IMR-90 (cell line): ENCODE data around the gene DOK3. TPM values are rescaled to one million over a fixed set of nuclear protein-coding genes. Genes with fewer than 3 reads are reported as not detected.

Source experiments
- ATAC-seq: fragments of 200-7000 bp; cut with Tn5 transposase; 2 replicates; pipeline ENCODE4 v1.9.1; 2020; ENCODE audit warnings: low read depth, mild to moderate bottlenecking, moderate library complexity
- BruUV-seq: library from RNA; stranded (reverse); fragments of 400-500 nt; replicated peaks from 2 replicates; lab custom pipeline; 2021; lab: Mats Ljungman, UMichigan
- CTCF ChIA-PET: fragments of 300-600 bp; formaldehyde crosslinking; extraction: SDS; loops from one replicate; lab custom pipeline; 2021; ENCODE audit warnings: antibody characterized with exemption; lab: Yijun Ruan, JAX
- POLR2A ChIA-PET: fragments of 300-600 bp; sonication (Branson Sonifier 250); formaldehyde crosslinking; loops from one replicate; lab custom pipeline; 2022; ENCODE audit warnings: antibody characterized with exemption; ENCODE audit not compliant: unreplicated experiment; lab: Charles Lee
- DNase-seq: peaks from one replicate; pipeline ENCODE4 v3.0.0; 2013
- H2AFZ ChIP-seq: replicated peaks from 2 replicates; pipeline ENCODE3; 2013; ENCODE audit warnings: low read length, mild to moderate bottlenecking; ENCODE audit not compliant: poor library complexity
- H2AK5ac ChIP-seq: 2 replicates; pipeline ENCODE4 v1.6.1; 2013; ENCODE audit warnings: low read depth, low read length, inconsistent platforms
- H2AK9ac ChIP-seq: replicated peaks from 2 replicates; pipeline ENCODE3; 2013; ENCODE audit warnings: mild to moderate bottlenecking, low read depth, low read length, moderate library complexity; ENCODE audit not compliant: poor library complexity
- H2BK120ac ChIP-seq: 2 replicates; pipeline ENCODE4 v1.6.1; 2013; ENCODE audit warnings: low read depth, low read length, inconsistent platforms
- H2BK15ac ChIP-seq: 3 replicates; pipeline ENCODE4 v1.6.1; 2013; ENCODE audit warnings: low read depth, low read length, inconsistent platforms
- H2BK20ac ChIP-seq: 2 replicates; pipeline ENCODE4 v1.6.1; 2013; ENCODE audit warnings: low read depth, mild to moderate bottlenecking, inconsistent platforms, low read length, moderate library complexity
- H2BK5ac ChIP-seq: 2 replicates; pipeline ENCODE4 v1.6.1; 2013; ENCODE audit warnings: mild to moderate bottlenecking, low read depth, low read length, inconsistent platforms; ENCODE audit not compliant: poor library complexity, severe bottlenecking
- H3K14ac ChIP-seq: replicated peaks from 2 replicates; pipeline ENCODE4 v1.6.1; 2013; ENCODE audit warnings: low read depth, low read length, inconsistent platforms
- H3K18ac ChIP-seq: 2 replicates; pipeline ENCODE4 v1.6.1; 2013; ENCODE audit warnings: low read depth, low read length, control low read depth
- H3K23ac ChIP-seq: 2 replicates; pipeline ENCODE4 v1.6.1; 2013; ENCODE audit warnings: low read depth, low read length, inconsistent platforms
- H3K27ac ChIP-seq: 2 replicates; pipeline ENCODE4 v1.5.1; 2013; ENCODE audit warnings: mild to moderate bottlenecking, control low read depth, low read length; ENCODE audit not compliant: insufficient read depth
- H3K27me3 ChIP-seq: 2 replicates; pipeline ENCODE4 v1.6.1; 2013; ENCODE audit warnings: low read length; ENCODE audit not compliant: control insufficient read depth, insufficient read depth
- H3K36me3 ChIP-seq: 2 replicates; pipeline ENCODE4 v1.6.1; 2013; ENCODE audit warnings: low read length, mixed read lengths; ENCODE audit not compliant: control insufficient read depth, insufficient read depth
- H3K4ac ChIP-seq: 2 replicates; pipeline ENCODE4 v1.6.1; 2013; ENCODE audit warnings: low read depth, low read length, inconsistent platforms
- H3K4me1 ChIP-seq: 2 replicates; pipeline ENCODE4 v1.6.1; 2013; ENCODE audit warnings: low read length, mixed read lengths; ENCODE audit not compliant: control insufficient read depth, insufficient read depth
- H3K4me2 ChIP-seq: 2 replicates; pipeline ENCODE4 v1.6.1; 2013; ENCODE audit warnings: low read depth, mild to moderate bottlenecking, control low read depth, low read length, moderate library complexity
- H3K4me3 ChIP-seq: 2 replicates; pipeline ENCODE4 v1.5.1; 2013; ENCODE audit warnings: low read depth, mild to moderate bottlenecking, control low read depth, low read length, moderate library complexity; ENCODE audit not compliant: insufficient read depth
- H3K56ac ChIP-seq: 2 replicates; pipeline ENCODE4 v1.6.1; 2013; ENCODE audit warnings: low read length, inconsistent platforms; ENCODE audit not compliant: insufficient read depth; ENCODE audit errors: extremely low read depth
- H3K79me1 ChIP-seq, 2 experiments: 2 replicates each; pipeline ENCODE4 v1.6.1; 2013; ENCODE audit warnings: low read length in 2 of 2, inconsistent platforms in 1 of 2, low read depth in 1 of 2
- H3K9ac ChIP-seq: 2 replicates; pipeline ENCODE4 v1.6.1; 2013; ENCODE audit warnings: low read depth, low read length, control low read depth
- H3K9me1 ChIP-seq: 2 replicates; pipeline ENCODE4 v1.6.1; 2013; ENCODE audit warnings: low read length, inconsistent platforms; ENCODE audit not compliant: insufficient read depth
- H3K9me3 ChIP-seq: 2 replicates; pipeline ENCODE4 v1.6.1; 2013; ENCODE audit warnings: low read length; ENCODE audit not compliant: control insufficient read depth, insufficient read depth
- H4K20me1 ChIP-seq: 2 replicates; pipeline ENCODE4 v1.6.1; 2013; ENCODE audit warnings: low read length, inconsistent platforms; ENCODE audit not compliant: insufficient read depth
- H4K5ac ChIP-seq: 2 replicates; pipeline ENCODE4 v1.6.1; 2013; ENCODE audit warnings: mild to moderate bottlenecking, low read depth, low read length, control low read depth
- H4K8ac ChIP-seq, 2 experiments: 2 replicates each; pipeline ENCODE4 v1.6.1; 2013; ENCODE audit warnings: low read depth in 2 of 2, low read length in 2 of 2, control low read depth in 1 of 2, inconsistent platforms in 1 of 2
- H4K91ac ChIP-seq: 2 replicates; pipeline ENCODE4 v1.6.1; 2013; ENCODE audit warnings: low read depth, low read length, inconsistent platforms; ENCODE audit not compliant: insufficient read depth
- CHD1 ChIP-seq: IDR thresholded peaks from 2 replicates; pipeline ENCODE4 v1.6.1; 2012; ENCODE audit warnings: low read depth, low read length, improper control_type of control experiment
- FOS ChIP-seq: fragments of 150-350 bp; IDR thresholded peaks from 2 replicates; pipeline ENCODE4 v1.6.1; 2016; ENCODE audit warnings: low read depth, low read length
- MAZ ChIP-seq: IDR thresholded peaks from 2 replicates; pipeline ENCODE4 v1.6.1; 2012; ENCODE audit warnings: low read depth, mild to moderate bottlenecking, low read length, improper control_type of control experiment, moderate library complexity, borderline replicate concordance
- MXI1 ChIP-seq: IDR thresholded peaks from 2 replicates; pipeline ENCODE4 v1.6.1; 2012; ENCODE audit warnings: low read depth, mild to moderate bottlenecking, low read length, moderate library complexity, borderline replicate concordance
- NFE2L2 ChIP-seq: fragments of 150-350 bp; IDR thresholded peaks from 2 replicates; pipeline ENCODE4 v1.6.1; 2016; ENCODE audit warnings: low read depth, mild to moderate bottlenecking, low read length
- RAD21 ChIP-seq: IDR thresholded peaks from 2 replicates; pipeline ENCODE4 v1.6.1; 2012; ENCODE audit warnings: low read length, improper control_type of control experiment
- RCOR1 ChIP-seq: IDR thresholded peaks from 2 replicates; pipeline ENCODE4 v1.6.1; 2012; ENCODE audit warnings: mild to moderate bottlenecking, low read length, improper control_type of control experiment; ENCODE audit not compliant: insufficient replicate concordance
- WGBS, 2 experiments: methylation state at CpG; one replicate each; pipeline versions ENCODE4 v1.1.5 to v1.1.7; 2013; ENCODE audit warnings: missing lambda C conversion rate in 2 of 2; ENCODE audit not compliant: insufficient read length in 1 of 2; ENCODE audit errors: extremely low coverage in 2 of 2; 5-methylcytosine and 5-hydroxymethylcytosine counted together
- dilution Hi-C: fragments of 300-500 bp; cut with HindIII; formaldehyde crosslinking; loops from one replicate; pipeline ENCODE4 v1.14.3; 2018; ENCODE audit warnings: low sequenced_read_pairs; ENCODE audit not compliant: unreplicated experiment
- in situ Hi-C: fragments of 300-500 bp; cut with MboI; formaldehyde crosslinking; loops from 3 replicates; pipeline ENCODE4 v1.14.3; 2019; ENCODE audit warnings: low sequenced_read_pairs, inconsistent platforms, mixed read lengths
- intact Hi-C: fragments of 100-400 bp; cut with micrococcal nuclease; formaldehyde crosslinking; loops from 2 replicates; pipeline ENCODE4 v1.10.0; 2022
- polyA plus RNA-seq, 3 experiments: library from polyadenylated mRNA; depleted of rRNA; stranded (reverse); fragments of >200 nt; gene quantifications; 2 replicates each; pipeline ENCODE4 v1.2.3, GENCODE V29; 2012; ENCODE audit warnings: low replicate concordance in 1 of 3
- total RNA-seq: library from RNA; depleted of rRNA; stranded (reverse); fragments of >200 nt; gene quantifications from 2 replicates; pipeline ENCODE4 v1.2.3, GENCODE V29; 2012
- TF ChIP-seq, protein P1 (sequence below): fragments of 150-350 bp; IDR thresholded peaks from 2 replicates; pipeline ENCODE4 v1.6.1; 2017; ENCODE audit warnings: mild to moderate bottlenecking, antibody characterized with exemption, low read length, low read depth
- TF ChIP-seq, protein P2 (sequence below): conservative IDR thresholded peaks from 2 replicates; pipeline ENCODE4 v1.5.1; 2012; ENCODE audit warnings: mild to moderate bottlenecking, low read depth, low read length, improper control_type of control experiment
- TF ChIP-seq, protein P3 (sequence below): fragments of 150-350 bp; IDR thresholded peaks from 2 replicates; pipeline ENCODE4 v1.6.1; 2016; ENCODE audit warnings: low read depth, mild to moderate bottlenecking, low read length, moderate library complexity, borderline replicate concordance

The DOK3 gene
- total and polyA plus RNA-seq, 2 of the 4 experiments (the other 2 are of a cell fraction), result 0.54 to 3.9 TPM

DNA sequence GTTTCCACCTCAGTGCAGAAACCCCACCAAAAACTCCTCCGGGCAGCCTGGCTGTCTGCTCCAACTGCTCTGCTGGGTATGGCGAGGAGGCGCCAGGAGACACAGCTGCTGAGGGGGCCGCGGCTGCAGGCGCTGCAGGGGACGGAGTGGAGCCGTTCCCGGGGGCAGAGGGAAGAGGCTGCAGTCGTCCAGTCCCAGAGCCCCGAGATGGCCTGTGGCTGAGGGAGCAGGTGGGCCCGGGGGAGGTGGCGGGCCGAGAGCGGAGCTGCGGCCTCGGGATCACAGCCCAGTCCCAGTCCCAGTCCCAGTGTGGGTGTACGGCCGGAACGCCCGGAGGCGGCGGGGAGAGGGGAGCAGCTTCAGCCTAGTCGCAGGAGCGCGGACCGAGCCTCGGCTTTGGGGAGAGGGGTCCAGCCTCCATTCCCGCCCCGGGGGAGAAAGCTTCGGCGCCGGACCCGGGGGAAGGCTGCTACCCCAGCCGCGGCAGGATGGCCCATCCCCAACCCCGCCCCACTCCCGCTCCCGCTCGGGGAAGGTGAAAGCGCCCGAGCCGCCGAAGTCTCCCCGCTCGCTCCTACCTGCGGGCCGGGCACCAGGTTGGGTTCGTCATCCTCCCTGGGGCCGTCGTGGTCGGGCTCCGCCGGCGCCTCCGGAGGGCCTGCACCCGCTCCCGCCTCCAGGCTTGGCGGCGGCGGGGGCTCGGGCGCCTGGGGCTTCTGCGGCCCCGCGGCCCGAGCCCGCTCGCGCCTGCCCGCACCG, 44.2 kb upstream of the DOK3 start (continued):
- TF ChIP-seq, protein P1, sequence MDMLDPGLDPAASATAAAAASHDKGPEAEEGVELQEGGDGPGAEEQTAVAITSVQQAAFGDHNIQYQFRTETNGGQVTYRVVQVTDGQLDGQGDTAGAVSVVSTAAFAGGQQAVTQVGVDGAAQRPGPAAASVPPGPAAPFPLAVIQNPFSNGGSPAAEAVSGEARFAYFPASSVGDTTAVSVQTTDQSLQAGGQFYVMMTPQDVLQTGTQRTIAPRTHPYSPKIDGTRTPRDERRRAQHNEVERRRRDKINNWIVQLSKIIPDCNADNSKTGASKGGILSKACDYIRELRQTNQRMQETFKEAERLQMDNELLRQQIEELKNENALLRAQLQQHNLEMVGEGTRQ, result no peak

DNA sequence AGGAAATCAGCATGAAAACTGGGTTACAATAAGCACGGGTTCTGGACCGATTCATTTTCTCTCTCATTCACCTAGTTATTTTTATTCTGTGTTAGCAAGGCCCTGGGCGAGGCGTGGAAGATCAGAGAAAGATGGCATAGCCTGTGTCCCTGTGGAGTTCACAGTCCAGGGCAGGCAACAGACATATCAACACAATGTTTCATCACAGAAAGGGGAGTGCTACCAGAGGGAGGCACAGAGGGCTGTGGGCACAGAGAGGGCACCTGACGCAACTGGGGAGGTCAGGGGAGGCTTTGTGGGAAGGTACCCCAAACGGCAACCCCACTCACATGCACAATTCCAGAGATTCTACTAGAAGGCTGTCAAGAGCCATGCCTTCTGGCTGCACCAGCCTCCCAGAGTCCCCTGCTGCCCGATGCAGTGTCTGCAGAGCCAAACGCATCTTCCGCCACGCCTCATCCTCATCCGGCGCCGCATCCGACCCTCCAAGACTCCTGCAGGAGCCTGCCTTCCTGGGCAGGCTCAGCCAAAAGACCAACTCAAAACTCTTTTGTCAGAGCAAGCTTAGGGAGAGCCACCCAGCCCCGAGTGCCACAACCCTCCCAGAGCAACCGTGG, 43.3 kb upstream of the DOK3 start:
- Histone ChIP-seq H2BK15ac (no peak overlapping the region), H3K4me3 (peak overlapping the region; percentile 92), H4K5ac (0 out of 2 replicates have a peak overlapping the region, but pooled peaks have one; percentile 4), H3K27me3 (no peaks in the 10 kb centered on the region), H3K9me3 (no peaks in the 10 kb centered on the region), H3K9ac (peak overlapping the region; percentile 88), H3K56ac (peak overlapping the region; percentile 71), H3K79me1 (peaks cover 3 to 58% of the 10 kb centered on the region in 2 experiments; a peak in 3 of 4 replicates), H3K4ac (peak overlapping the region; percentile 75), H3K18ac (no peak overlapping the region), H3K36me3 (peaks cover 5% of the 10 kb centered on the region; the same call in 1 of the 2 replicates), H2BK20ac (no peak overlapping the region), H3K23ac (peak overlapping the region; percentile 88), H4K91ac (peak overlapping the region; percentile 14; the same call in 1 of the 2 replicates), H2AK9ac (peak overlapping the region; percentile 94), H3K4me1 (peaks cover 21% of the 10 kb centered on the region), H4K20me1 (peaks cover 42% of the 10 kb centered on the region), H2AFZ (peak overlapping the region; percentile 72), H3K27ac (peak overlapping the region; percentile 80), H3K4me2 (peak overlapping the region; percentile 98), H2BK5ac (peak overlapping the region; percentile 66), H4K8ac (peak overlapping the region; percentile 12 to 47; a peak in 2 of 4 replicates), H2AK5ac (peak overlapping the region; percentile 50), H3K9me1 (peaks cover 26% of the 10 kb centered on the region), H3K14ac (peak overlapping the region; percentile 38), H2BK120ac (no peak overlapping the region)
- CTCF ChIA-PET, result no interaction called here
- intact Hi-C loops (loop anchor here (2.0 kb wide), 1 partner anchor 40 kb away; the partner anchor contains the start of gene TMED9), dilution Hi-C loops (no loop called here), in situ Hi-C loops (no loop called here)
- BruUV-seq, result no TSS peak
- DNase-seq (no peak), ATAC-seq (peak; percentile 27)
- POLR2A ChIA-PET, result no interaction called here
- TF ChIP-seq CHD1, result no peak
- TF ChIP-seq NFE2L2, result no peak
- peak; percentile 61; the same call in 1 of the 2 replicates for TF ChIP-seq MXI1
- TF ChIP-seq FOS, result no peak
- TF ChIP-seq RAD21, result no peak
- TF ChIP-seq, protein P2, sequence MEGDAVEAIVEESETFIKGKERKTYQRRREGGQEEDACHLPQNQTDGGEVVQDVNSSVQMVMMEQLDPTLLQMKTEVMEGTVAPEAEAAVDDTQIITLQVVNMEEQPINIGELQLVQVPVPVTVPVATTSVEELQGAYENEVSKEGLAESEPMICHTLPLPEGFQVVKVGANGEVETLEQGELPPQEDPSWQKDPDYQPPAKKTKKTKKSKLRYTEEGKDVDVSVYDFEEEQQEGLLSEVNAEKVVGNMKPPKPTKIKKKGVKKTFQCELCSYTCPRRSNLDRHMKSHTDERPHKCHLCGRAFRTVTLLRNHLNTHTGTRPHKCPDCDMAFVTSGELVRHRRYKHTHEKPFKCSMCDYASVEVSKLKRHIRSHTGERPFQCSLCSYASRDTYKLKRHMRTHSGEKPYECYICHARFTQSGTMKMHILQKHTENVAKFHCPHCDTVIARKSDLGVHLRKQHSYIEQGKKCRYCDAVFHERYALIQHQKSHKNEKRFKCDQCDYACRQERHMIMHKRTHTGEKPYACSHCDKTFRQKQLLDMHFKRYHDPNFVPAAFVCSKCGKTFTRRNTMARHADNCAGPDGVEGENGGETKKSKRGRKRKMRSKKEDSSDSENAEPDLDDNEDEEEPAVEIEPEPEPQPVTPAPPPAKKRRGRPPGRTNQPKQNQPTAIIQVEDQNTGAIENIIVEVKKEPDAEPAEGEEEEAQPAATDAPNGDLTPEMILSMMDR, result 0 out of 2 replicates have a peak, but pooled peaks have one; percentile 2
- TF ChIP-seq MAZ, result no peak
- TF ChIP-seq, protein P3, sequence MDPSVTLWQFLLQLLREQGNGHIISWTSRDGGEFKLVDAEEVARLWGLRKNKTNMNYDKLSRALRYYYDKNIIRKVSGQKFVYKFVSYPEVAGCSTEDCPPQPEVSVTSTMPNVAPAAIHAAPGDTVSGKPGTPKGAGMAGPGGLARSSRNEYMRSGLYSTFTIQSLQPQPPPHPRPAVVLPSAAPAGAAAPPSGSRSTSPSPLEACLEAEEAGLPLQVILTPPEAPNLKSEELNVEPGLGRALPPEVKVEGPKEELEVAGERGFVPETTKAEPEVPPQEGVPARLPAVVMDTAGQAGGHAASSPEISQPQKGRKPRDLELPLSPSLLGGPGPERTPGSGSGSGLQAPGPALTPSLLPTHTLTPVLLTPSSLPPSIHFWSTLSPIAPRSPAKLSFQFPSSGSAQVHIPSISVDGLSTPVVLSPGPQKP, result no peak
- no peak for TF ChIP-seq RCOR1
- 4% methylated on average over 5 of the region's 16 CpGs; no CpG with 5 or more reads in 1 of the 2 experiments for WGBS, 2 experiments
